ENCODE data around the gene TTLL9.

- TF ChIP-seq POLR2AphosphoS5 (IDR thresholded peaks at IDR 0.05; ENCODE audit: low read depth, low read length): no peak
- no peak for TF ChIP-seq POLR2A (IDR thresholded peaks at IDR 0.05; ENCODE audit: low read depth, low read length)
- no peak for TF ChIP-seq TAF1 (IDR thresholded peaks at IDR 0.05; ENCODE audit: low read depth, low read length)
- TF ChIP-seq SPI1 (IDR thresholded peaks at IDR 0.05; ENCODE audit: low read depth, low read length): no peak
Observed at GRCh38 chr20:31945319-31945718, 74.9 kb downstream of the TTLL9 start.
